ENCODE results near the gene CAMSAP1. TPM values are rescaled to one million over a fixed set of nuclear protein-coding genes. Genes with fewer than 3 reads are reported as not detected.

The CAMSAP1 gene
- total RNA-seq, 1 experiment from 2014 or later: 16.7 TPM

GRCh38 chr9:135851748-135852147 is 55.6 kb downstream of the CAMSAP1 start:
- CTCF ChIA-PET: no interaction called here
- Histone ChIP-seq H3K27me3 (ENCODE audit: insufficient read depth, low read depth) (no peaks in the 10 kb centered on the region), H4K20me1 (ENCODE audit: insufficient read depth) (no peaks in the 10 kb centered on the region), H3K4me1 (replicated peaks; ENCODE audit: insufficient read depth) (no peaks in the 10 kb centered on the region), H3K36me3 (ENCODE audit: low read depth) (no peaks in the 10 kb centered on the region), H3K9me3 (ENCODE audit: insufficient read depth, low read depth) (no peaks in the 10 kb centered on the region), H3K79me2 (ENCODE audit: low read depth) (no peaks in the 10 kb centered on the region), H3K27ac (no peak overlapping the region), H3K4me3 (no peak overlapping the region), H3F3A (ENCODE audit: insufficient read depth, low read depth) (no peaks in the 10 kb centered on the region), H3K9me2 (ENCODE audit: insufficient read depth) (no peaks in the 10 kb centered on the region), H2AFZ (no peak overlapping the region), H3K4me2 (no peak overlapping the region)
- POLR2A ChIA-PET (ENCODE audit: unreplicated experiment): no interaction called here
- no TSS peak for BruUV-seq (replicated peaks)
- TF ChIP-seq EZH2 (IDR thresholded peaks at IDR 0.05; ENCODE audit: low read depth) (no peak), CTCF (conservative IDR thresholded peaks at IDR 0.05) (no peak)
- intact Hi-C loops (cut with micrococcal nuclease; ENCODE audit: unreplicated experiment): no loop called here
- DNase-seq: no peak

- Histone ChIP-seq H3K4me1 (replicated peaks; ENCODE audit: insufficient read depth) (no peaks in the 10 kb centered on the region), H3K9me3 (ENCODE audit: insufficient read depth, low read depth) (no peaks in the 10 kb centered on the region), H2AFZ (no peak overlapping the region), H4K20me1 (ENCODE audit: insufficient read depth) (no peaks in the 10 kb centered on the region), H3K4me3 (no peak overlapping the region), H3K36me3 (ENCODE audit: low read depth) (no peaks in the 10 kb centered on the region), H3K27me3 (ENCODE audit: insufficient read depth, low read depth) (no peaks in the 10 kb centered on the region), H3K4me2 (no peak overlapping the region), H3K9me2 (ENCODE audit: insufficient read depth) (no peaks in the 10 kb centered on the region), H3K79me2 (ENCODE audit: low read depth) (no peaks in the 10 kb centered on the region), H3F3A (ENCODE audit: insufficient read depth, low read depth) (no peaks in the 10 kb centered on the region), H3K27ac (no peak overlapping the region)
- no peak for DNase-seq
- CTCF ChIA-PET: no interaction called here
- BruUV-seq (replicated peaks): no TSS peak
- POLR2A ChIA-PET (ENCODE audit: unreplicated experiment): no interaction called here
- intact Hi-C loops (cut with micrococcal nuclease; ENCODE audit: unreplicated experiment): no loop called here
- TF ChIP-seq CTCF (conservative IDR thresholded peaks at IDR 0.05) (no peak), EZH2 (IDR thresholded peaks at IDR 0.05; ENCODE audit: low read depth) (no peak)
Measured at GRCh38 chr9:135850737-135851136, 56.6 kb downstream of the CAMSAP1 start.

- intact Hi-C loops (cut with micrococcal nuclease; ENCODE audit: unreplicated experiment): no loop called here
- Histone ChIP-seq H3F3A (ENCODE audit: insufficient read depth, low read depth) (no peaks in the 10 kb centered on the region), H3K27ac (no peak overlapping the region), H3K79me2 (ENCODE audit: low read depth) (no peaks in the 10 kb centered on the region), H4K20me1 (ENCODE audit: insufficient read depth) (no peaks in the 10 kb centered on the region), H3K36me3 (ENCODE audit: low read depth) (no peaks in the 10 kb centered on the region), H3K4me1 (replicated peaks; ENCODE audit: insufficient read depth) (no peaks in the 10 kb centered on the region), H3K9me2 (ENCODE audit: insufficient read depth) (no peaks in the 10 kb centered on the region), H3K4me3 (no peak overlapping the region), H3K9me3 (ENCODE audit: insufficient read depth, low read depth) (no peaks in the 10 kb centered on the region), H3K4me2 (no peak overlapping the region), H3K27me3 (ENCODE audit: insufficient read depth, low read depth) (no peaks in the 10 kb centered on the region), H2AFZ (no peak overlapping the region)
- POLR2A ChIA-PET (ENCODE audit: unreplicated experiment): no interaction called here
- no peak for TF ChIP-seq EZH2 (IDR thresholded peaks at IDR 0.05; ENCODE audit: low read depth)
- TF ChIP-seq CTCF (conservative IDR thresholded peaks at IDR 0.05): no peak
- BruUV-seq (replicated peaks): no TSS peak
- no peak for DNase-seq
- CTCF ChIA-PET: no interaction called here
Measured at GRCh38 chr9:135849181-135849580, 58.2 kb downstream of the CAMSAP1 start.

All from PC-9 (cell line).